SK-N-MC (cell line): ENCODE data around the gene CDKAL1.

Experiments used
- DNase-seq: peaks from one replicate; pipeline ENCODE4 v3.0.0-alpha.2; 2011; ENCODE audit warnings: low read depth, low spot score
- H3K27ac ChIP-seq: fragments of 200-600 bp; sonication (generic); 2 replicates; pipeline ENCODE4 v1.5.1; 2016; ENCODE audit warnings: mixed run types
- H3K36me3 ChIP-seq: fragments of 200-600 bp; sonication (generic); 2 replicates; pipeline ENCODE4 v1.6.1; 2017; ENCODE audit warnings: antibody characterized with exemption, low read length, mixed read lengths; ENCODE audit not compliant: insufficient read depth
- H3K4me3 ChIP-seq: fragments of 200-600 bp; sonication (generic); 2 replicates; pipeline ENCODE4 v1.5.1; 2016
- H3K9ac ChIP-seq: fragments of 200-600 bp; sonication (generic); 2 replicates; pipeline ENCODE4 v1.8.0; 2017; ENCODE audit warnings: mixed run types, mixed read lengths; ENCODE audit not compliant: insufficient read length
- H3K9me3 ChIP-seq: fragments of 200-600 bp; sonication (generic); 2 replicates; pipeline ENCODE4 v1.6.1; 2017; ENCODE audit warnings: low read depth, mild to moderate bottlenecking, antibody characterized with exemption, low read length, moderate library complexity, mixed read lengths
- EZH2 ChIP-seq: fragments of 200-600 bp; sonication (generic); IDR thresholded peaks from one replicate; pipeline ENCODE4 v1.6.1; 2017; ENCODE audit warnings: antibody characterized with exemption
- FOXP2 ChIP-seq: optimal IDR thresholded peaks from 2 replicates; pipeline ENCODE3; 2011; ENCODE audit warnings: mild to moderate bottlenecking, moderate library complexity; ENCODE audit not compliant: insufficient read depth; ENCODE audit errors: extremely low read length, control extremely low read depth
- POLR2AphosphoS5 ChIP-seq: IDR thresholded peaks from 2 replicates; pipeline ENCODE4 v1.6.1; 2012; ENCODE audit warnings: mild to moderate bottlenecking, low read depth, low read length, borderline replicate concordance

Gene CDKAL1

DNA sequence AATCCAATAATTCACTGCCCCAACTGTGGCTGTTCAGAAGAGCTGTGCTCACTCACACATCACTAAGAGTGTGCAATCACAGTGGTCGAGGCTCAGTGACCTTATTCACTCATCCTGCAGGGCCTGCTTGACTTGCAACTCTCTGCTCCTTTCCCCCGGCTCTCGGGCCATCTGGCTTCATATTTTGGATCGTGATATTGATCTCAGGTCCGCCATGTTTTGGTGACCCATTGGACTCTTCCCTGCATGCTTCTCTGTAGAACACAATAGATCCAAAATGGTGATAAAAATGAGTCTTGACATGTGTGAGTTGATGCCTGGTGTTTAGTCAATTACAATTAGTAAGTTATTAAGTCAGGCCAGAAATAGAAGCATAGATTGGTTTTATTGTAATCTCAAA, 745.4 kb downstream of the CDKAL1 start:
- no peak for DNase-seq
- H3K36me3 ChIP-seq: no peaks in the 10 kb centered on the region
- no peak overlapping the region for H3K4me3 ChIP-seq
- no peak overlapping the region for H3K9ac ChIP-seq
- no peak overlapping the region for H3K27ac ChIP-seq
- TF ChIP-seq EZH2 (no peak), POLR2AphosphoS5 (no peak), FOXP2 (no peak)
- no peaks in the 10 kb centered on the region for H3K9me3 ChIP-seq

- Histone ChIP-seq H3K27ac (no peak overlapping the region), H3K9ac (no peak overlapping the region), H3K36me3 (no peaks in the 10 kb centered on the region), H3K9me3 (no peaks in the 10 kb centered on the region), H3K4me3 (no peak overlapping the region)
- no peak for TF ChIP-seq POLR2AphosphoS5
- DNase-seq: no peak
These were observed 747.1 kb downstream of the CDKAL1 start for GRCh38 chr6:21281366-21281765.
